Epidermal melanocyte (primary cell): ENCODE results near the gene MLXIP.
"Not testable (repeated sequence)": the region's sequence is repeated elsewhere in the genome, so short reads cannot be mapped to it uniquely, and the experiment has no call there.

Experiments used
- DNase-seq: peaks from one replicate; pipeline ENCODE4 v3.0.0; 2011; ENCODE audit warnings: low spot score; ENCODE audit not compliant: insufficient read length

The MLXIP gene

GRCh38 chr12:122078141-122079032 lies at the start of gene MLXIP:
Gene MLXIP (plus strand): TSS chr12:122078756. CDS start chr12:122078854, 98 bp downstream.
- DNase-seq: peak; percentile 93

- DNase-seq: no peak
Measured at GRCh38 chr12:122028905-122029560, 49.5 kb upstream of the MLXIP start.

- no peak for DNase-seq
Measured at GRCh38 chr12:122029620-122030423, 48.7 kb upstream of the MLXIP start.

GRCh38 chr12:122030424-122031035 lies 48.0 kb upstream of the MLXIP start:
- DNase-seq: no peak

- DNase-seq: no peak
Measured at GRCh38 chr12:122031342-122032216, 47.0 kb upstream of the MLXIP start.

- no peak for DNase-seq
Measured at GRCh38 chr12:122032580-122032979, 46.0 kb upstream of the MLXIP start.

GRCh38 chr12:122035292-122035691 lies 43.3 kb upstream of the MLXIP start:
- DNase-seq: no peak

GRCh38 chr12:122036153-122036552 lies 42.4 kb upstream of the MLXIP start:
- DNase-seq: no peak

- no peak for DNase-seq
Measured at GRCh38 chr12:122040579-122041386, 37.8 kb upstream of the MLXIP start.

- not testable (repeated sequence) for DNase-seq
Measured at GRCh38 chr12:122041458-122041857, 37.1 kb upstream of the MLXIP start.

- no peak for DNase-seq
Measured at GRCh38 chr12:122042910-122043309, 35.6 kb upstream of the MLXIP start.

GRCh38 chr12:122043476-122043875 lies 35.1 kb upstream of the MLXIP start:
- DNase-seq: no peak

GRCh38 chr12:122045262-122045661 lies 33.3 kb upstream of the MLXIP start:
- no peak for DNase-seq

GRCh38 chr12:122046145-122046544 lies 32.4 kb upstream of the MLXIP start:
- DNase-seq: no peak

GRCh38 chr12:122048151-122048550 lies 30.4 kb upstream of the MLXIP start:
- DNase-seq: no peak

- DNase-seq: no peak
Measured at GRCh38 chr12:122049827-122050226, 28.7 kb upstream of the MLXIP start.

- DNase-seq: no peak
Measured at GRCh38 chr12:122050706-122051105, 27.9 kb upstream of the MLXIP start.

- DNase-seq: no peak
Measured at GRCh38 chr12:122051231-122051876, 27.2 kb upstream of the MLXIP start.

- no peak for DNase-seq
Measured at GRCh38 chr12:122052285-122052684, 26.3 kb upstream of the MLXIP start.
